K562 (cell line): ENCODE measurements around the gene EIF4E1B. TPM values are rescaled to one million over a fixed set of nuclear protein-coding genes. Genes with fewer than 3 reads are reported as not detected.

Source experiments
- CBX3 ChIP-seq, 2 experiments: IDR thresholded peaks; 1 replicate in 1 of 2; 2 replicates in 1 of 2; pipeline ENCODE4 v1.6.1; 2012; ENCODE audit warnings: inconsistent platforms in 2 of 2, low read length in 2 of 2, borderline replicate concordance in 1 of 2, control low read depth in 1 of 2
- KDM1A ChIP-seq, 2 experiments: fragments of 450-650 bp; IDR thresholded peaks; 2 replicates each; pipeline ENCODE4 v1.6.1; 2016; ENCODE audit warnings: mild to moderate bottlenecking in 2 of 2
- KLF10 ChIP-seq: fragments of 250-450 bp; sonication (Bioruptor Pico); IDR thresholded peaks from 2 replicates; pipeline ENCODE4 v1.6.1; 2021; ENCODE audit warnings: matching md5 sums
- REST ChIP-seq, 2 experiments: fragments of 450-650 bp; formaldehyde crosslinking in 1 of 2; IDR thresholded peaks; 2 replicates each; pipeline versions ENCODE4 v1.4.0 to v1.6.1; 2014 to 2020; ENCODE audit warnings: mild to moderate bottlenecking in 2 of 2, borderline replicate concordance in 1 of 2, low read depth in 1 of 2
- RFX5 ChIP-seq: IDR thresholded peaks from 2 replicates; pipeline ENCODE4 v1.6.1; 2011; ENCODE audit warnings: low read depth, mild to moderate bottlenecking, improper control_type of control experiment, low read length
- SMARCA5 ChIP-seq: fragments of 450-650 bp; IDR thresholded peaks from 2 replicates; pipeline ENCODE4 v1.6.1; 2016
- ZEB2 ChIP-seq: fragments of 450-650 bp; IDR thresholded peaks from 2 replicates; pipeline ENCODE4 v1.6.1; 2016
- polyA plus RNA-seq, 8 experiments: library from polyadenylated mRNA; depleted of rRNA in 4 of 8; stranded (reverse) in 5 of 8; unstranded in 3 of 8; fragments of >200 nt; fragmentation: Nextera tagmentation in 2 of 8; fragmentation: Illumina TruSeq in 1 of 8; extraction: Ambion mirVana in 2 of 8; extraction: Trizol in 1 of 8; gene quantifications; 2 replicates each; pipeline versions ENCODE4 v1.2.1 to v1.2.3, GENCODE V29; 2011 to 2014; ENCODE audit warnings: inconsistent platforms in 1 of 8, missing spikeins in 1 of 8
- total RNA-seq, 7 experiments: library from RNA; depleted of rRNA in 6 of 7; stranded (reverse); fragments of >200 nt in 6 of 7; fragmentation: Illumina TruSeq in 2 of 7; extraction: Trizol in 2 of 7; gene quantifications; 2 replicates each; pipeline versions ENCODE4 v1.2.1 to v1.2.3, GENCODE V29; 2011 to 2021; ENCODE audit warnings: low replicate concordance in 1 of 7
- TF ChIP-seq, protein P1 (sequence below): sonication (generic); formaldehyde crosslinking; IDR thresholded peaks from 2 replicates; pipeline ENCODE4 v1.8.0; 2022; ENCODE audit warnings: mild to moderate bottlenecking, missing genetic modification reagents
- TF ChIP-seq, protein P2 (sequence below): sonication (generic); formaldehyde crosslinking; IDR thresholded peaks from 2 replicates; pipeline ENCODE4 v1.4.0; 2020; ENCODE audit warnings: mild to moderate bottlenecking, missing genetic modification reagents
- TF ChIP-seq, protein P3 (sequence below): fragments of 250-450 bp; sonication (Bioruptor Pico); IDR thresholded peaks from 2 replicates; pipeline ENCODE4 v1.5.0; 2022; ENCODE audit warnings: mild to moderate bottlenecking
- TF ChIP-seq, protein P4 (sequence below): fragments of 450-650 bp; formaldehyde crosslinking; IDR thresholded peaks from 2 replicates; pipeline ENCODE4 v1.4.0; 2020; ENCODE audit warnings: mild to moderate bottlenecking, moderate library complexity

Gene EIF4E1B
- total and polyA plus RNA-seq, 9 of the 15 experiments (the other 6 are each of a cell fraction or from before 2014, with no cell fraction given): not detected

DNA sequence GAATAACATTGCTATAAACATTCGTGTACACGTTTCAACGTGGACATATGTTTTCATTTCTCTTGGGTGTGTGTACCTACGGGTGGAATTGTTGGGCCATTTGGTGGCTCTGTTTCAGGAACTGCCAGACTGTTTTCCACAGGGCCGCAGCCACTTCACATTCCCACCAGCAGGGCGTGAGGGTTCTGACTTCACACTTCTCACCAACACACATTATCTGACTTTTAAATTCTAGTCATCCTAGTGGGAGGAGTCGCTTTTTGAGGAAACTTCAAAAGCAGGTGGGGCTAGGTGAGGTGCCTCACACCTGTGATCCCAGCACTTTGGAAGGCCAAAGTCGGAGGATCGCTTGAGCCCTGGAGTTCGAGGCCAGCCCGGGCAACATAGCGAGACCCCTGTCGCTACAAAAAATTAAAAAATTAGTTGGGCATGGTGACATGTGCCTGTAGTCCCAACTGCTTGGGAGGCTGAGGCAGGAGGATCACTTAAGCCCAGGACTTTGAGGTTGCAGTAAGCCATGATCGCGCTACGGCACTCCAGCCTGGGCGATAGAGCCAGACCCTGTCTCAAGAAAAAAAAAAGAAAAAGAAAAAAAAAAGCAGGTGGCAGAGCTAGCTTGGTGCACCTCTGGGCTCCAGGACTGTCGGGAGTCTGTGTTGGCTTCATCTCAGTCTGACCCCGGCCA lies 45.3 kb downstream of the EIF4E1B start (continued):
- TF ChIP-seq, protein P1, sequence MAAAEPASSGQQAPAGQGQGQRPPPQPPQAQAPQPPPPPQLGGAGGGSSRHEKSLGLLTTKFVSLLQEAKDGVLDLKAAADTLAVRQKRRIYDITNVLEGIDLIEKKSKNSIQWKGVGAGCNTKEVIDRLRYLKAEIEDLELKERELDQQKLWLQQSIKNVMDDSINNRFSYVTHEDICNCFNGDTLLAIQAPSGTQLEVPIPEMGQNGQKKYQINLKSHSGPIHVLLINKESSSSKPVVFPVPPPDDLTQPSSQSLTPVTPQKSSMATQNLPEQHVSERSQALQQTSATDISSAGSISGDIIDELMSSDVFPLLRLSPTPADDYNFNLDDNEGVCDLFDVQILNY (CRISPR knock-in tag): no peak
- TF ChIP-seq, protein P2, sequence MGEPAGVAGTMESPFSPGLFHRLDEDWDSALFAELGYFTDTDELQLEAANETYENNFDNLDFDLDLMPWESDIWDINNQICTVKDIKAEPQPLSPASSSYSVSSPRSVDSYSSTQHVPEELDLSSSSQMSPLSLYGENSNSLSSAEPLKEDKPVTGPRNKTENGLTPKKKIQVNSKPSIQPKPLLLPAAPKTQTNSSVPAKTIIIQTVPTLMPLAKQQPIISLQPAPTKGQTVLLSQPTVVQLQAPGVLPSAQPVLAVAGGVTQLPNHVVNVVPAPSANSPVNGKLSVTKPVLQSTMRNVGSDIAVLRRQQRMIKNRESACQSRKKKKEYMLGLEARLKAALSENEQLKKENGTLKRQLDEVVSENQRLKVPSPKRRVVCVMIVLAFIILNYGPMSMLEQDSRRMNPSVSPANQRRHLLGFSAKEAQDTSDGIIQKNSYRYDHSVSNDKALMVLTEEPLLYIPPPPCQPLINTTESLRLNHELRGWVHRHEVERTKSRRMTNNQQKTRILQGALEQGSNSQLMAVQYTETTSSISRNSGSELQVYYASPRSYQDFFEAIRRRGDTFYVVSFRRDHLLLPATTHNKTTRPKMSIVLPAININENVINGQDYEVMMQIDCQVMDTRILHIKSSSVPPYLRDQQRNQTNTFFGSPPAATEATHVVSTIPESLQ (CRISPR knock-in tag): no peak
- TF ChIP-seq KDM1A (IDR thresholded peaks at IDR 0.05): peak; percentile 23 to 29; a peak in 1 of 4 replicates
- no peak for TF ChIP-seq REST (IDR thresholded peaks at IDR 0.05; ENCODE audit: borderline replicate concordance)
- TF ChIP-seq REST (CRISPR knock-in tag; IDR thresholded peaks at IDR 0.05; ENCODE audit: low read depth): no peak
- TF ChIP-seq ZEB2: peak; percentile 81
- peak in 1 of 2 experiments; percentile 89; a peak in 2 of 3 replicates for TF ChIP-seq CBX3 (IDR thresholded peaks at IDR 0.05; ENCODE audit: borderline replicate concordance in 1 of 2, low read length in 2 of 2)
- TF ChIP-seq, protein P3, sequence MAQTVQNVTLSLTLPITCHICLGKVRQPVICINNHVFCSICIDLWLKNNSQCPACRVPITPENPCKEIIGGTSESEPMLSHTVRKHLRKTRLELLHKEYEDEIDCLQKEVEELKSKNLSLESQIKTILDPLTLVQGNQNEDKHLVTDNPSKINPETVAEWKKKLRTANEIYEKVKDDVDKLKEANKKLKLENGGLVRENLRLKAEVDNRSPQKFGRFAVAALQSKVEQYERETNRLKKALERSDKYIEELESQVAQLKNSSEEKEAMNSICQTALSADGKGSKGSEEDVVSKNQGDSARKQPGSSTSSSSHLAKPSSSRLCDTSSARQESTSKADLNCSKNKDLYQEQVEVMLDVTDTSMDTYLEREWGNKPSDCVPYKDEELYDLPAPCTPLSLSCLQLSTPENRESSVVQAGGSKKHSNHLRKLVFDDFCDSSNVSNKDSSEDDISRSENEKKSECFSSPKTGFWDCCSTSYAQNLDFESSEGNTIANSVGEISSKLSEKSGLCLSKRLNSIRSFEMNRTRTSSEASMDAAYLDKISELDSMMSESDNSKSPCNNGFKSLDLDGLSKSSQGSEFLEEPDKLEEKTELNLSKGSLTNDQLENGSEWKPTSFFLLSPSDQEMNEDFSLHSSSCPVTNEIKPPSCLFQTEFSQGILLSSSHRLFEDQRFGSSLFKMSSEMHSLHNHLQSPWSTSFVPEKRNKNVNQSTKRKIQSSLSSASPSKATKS: no peak
- TF ChIP-seq, protein P4, sequence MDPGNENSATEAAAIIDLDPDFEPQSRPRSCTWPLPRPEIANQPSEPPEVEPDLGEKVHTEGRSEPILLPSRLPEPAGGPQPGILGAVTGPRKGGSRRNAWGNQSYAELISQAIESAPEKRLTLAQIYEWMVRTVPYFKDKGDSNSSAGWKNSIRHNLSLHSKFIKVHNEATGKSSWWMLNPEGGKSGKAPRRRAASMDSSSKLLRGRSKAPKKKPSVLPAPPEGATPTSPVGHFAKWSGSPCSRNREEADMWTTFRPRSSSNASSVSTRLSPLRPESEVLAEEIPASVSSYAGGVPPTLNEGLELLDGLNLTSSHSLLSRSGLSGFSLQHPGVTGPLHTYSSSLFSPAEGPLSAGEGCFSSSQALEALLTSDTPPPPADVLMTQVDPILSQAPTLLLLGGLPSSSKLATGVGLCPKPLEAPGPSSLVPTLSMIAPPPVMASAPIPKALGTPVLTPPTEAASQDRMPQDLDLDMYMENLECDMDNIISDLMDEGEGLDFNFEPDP (CRISPR knock-in tag): no peak
- TF ChIP-seq KLF10 (CRISPR knock-in tag): no peak
- TF ChIP-seq SMARCA5: peak; percentile 86
- TF ChIP-seq RFX5: no peak
